ENCODE measurements around the gene CRYGB.
"Not testable (repeated sequence)": the region's sequence is repeated elsewhere in the genome, so short reads cannot be mapped to it uniquely, and the experiment has no call there.

CRYGB gene

GRCh38 chr2:208101716-208102631 lies 44.0 kb downstream of the CRYGB start:
- DNase-seq = peak; percentile 12
- TF ChIP-seq CTCF (IDR thresholded peaks at IDR 0.05; ENCODE audit: low read depth, low read length, missing control alignments) = peak; percentile 39

GRCh38 chr2:208099682-208100470 lies 46.1 kb downstream of the CRYGB start:
- Histone ChIP-seq H3K27ac (no peak overlapping the region), H3K4me3 (ENCODE audit: low read depth, low read length) (no peak overlapping the region), H3K27me3 (replicated peaks) (no peaks in the 10 kb centered on the region), H3K36me3 (replicated peaks) (no peaks in the 10 kb centered on the region)
- no peak for DNase-seq
- in situ Hi-C loops (cut with HindIII; ENCODE audit: low pct_ligation_motif_present, low sequenced_read_pairs) = no loop called here
- TF ChIP-seq CTCF (IDR thresholded peaks at IDR 0.05; ENCODE audit: low read depth, low read length, missing control alignments) = no peak

More at GRCh38 chr2:208101716-208102631, 44.0 kb downstream of the CRYGB start:
- in situ Hi-C loops (cut with HindIII; ENCODE audit: low pct_ligation_motif_present, low sequenced_read_pairs) = no loop called here
- no peaks in the 10 kb centered on the region for H3K27me3 ChIP-seq (replicated peaks)
- no peak overlapping the region for H3K4me3 ChIP-seq (ENCODE audit: low read depth, low read length)
- no peak overlapping the region for H3K27ac ChIP-seq
- no peaks in the 10 kb centered on the region for H3K36me3 ChIP-seq (replicated peaks)

GRCh38 chr2:208098701-208099100 lies 47.3 kb downstream of the CRYGB start:
- H3K36me3 ChIP-seq (replicated peaks); H3K4me3 ChIP-seq (ENCODE audit: low read depth, low read length); DNase-seq; in situ Hi-C loops (cut with HindIII; ENCODE audit: low pct_ligation_motif_present, low sequenced_read_pairs); H3K27ac ChIP-seq; H3K27me3 ChIP-seq (replicated peaks): not testable (repeated sequence)

GRCh38 chr2:208098267-208098666 lies 47.7 kb downstream of the CRYGB start:
- in situ Hi-C loops (cut with HindIII; ENCODE audit: low pct_ligation_motif_present, low sequenced_read_pairs) = no loop called here
- no peaks in the 10 kb centered on the region for H3K36me3 ChIP-seq (replicated peaks)
- no peak for TF ChIP-seq CTCF (IDR thresholded peaks at IDR 0.05; ENCODE audit: low read depth, low read length, missing control alignments)

GRCh38 chr2:208097801-208098200 lies 48.2 kb downstream of the CRYGB start:
- in situ Hi-C loops (cut with HindIII; ENCODE audit: low pct_ligation_motif_present, low sequenced_read_pairs) = no loop called here
- Histone ChIP-seq H3K4me3 (ENCODE audit: low read depth, low read length) (no peak overlapping the region), H3K36me3 (replicated peaks) (no peaks in the 10 kb centered on the region), H3K27ac (no peak overlapping the region), H3K27me3 (replicated peaks) (no peaks in the 10 kb centered on the region)
- peak; percentile 64 for DNase-seq
- no peak for TF ChIP-seq CTCF (IDR thresholded peaks at IDR 0.05; ENCODE audit: low read depth, low read length, missing control alignments)

More at GRCh38 chr2:208098267-208098666, 47.7 kb downstream of the CRYGB start:
- Histone ChIP-seq H3K27me3 (replicated peaks) (no peaks in the 10 kb centered on the region), H3K27ac (no peak overlapping the region), H3K4me3 (ENCODE audit: low read depth, low read length) (no peak overlapping the region)
- DNase-seq = no peak

GRCh38 chr2:208097313-208097712 lies 48.6 kb downstream of the CRYGB start:
- Histone ChIP-seq H3K4me3 (ENCODE audit: low read depth, low read length) (no peak overlapping the region), H3K36me3 (replicated peaks) (no peaks in the 10 kb centered on the region), H3K27ac (no peak overlapping the region), H3K27me3 (replicated peaks) (no peaks in the 10 kb centered on the region)
- no peak for DNase-seq
- in situ Hi-C loops (cut with HindIII; ENCODE audit: low pct_ligation_motif_present, low sequenced_read_pairs) = no loop called here
- no peak for TF ChIP-seq CTCF (IDR thresholded peaks at IDR 0.05; ENCODE audit: low read depth, low read length, missing control alignments)
